GM03348 (cell line): Measurements from ENCODE around the gene STEAP2.

Experiments
- DNase-seq: peaks from one replicate; pipeline ENCODE4 v3.0.0; 2012; ENCODE audit warnings: low spot score

Gene STEAP2

GRCh38 chr7:90272242-90272641, 60.7 kb downstream of the STEAP2 start:
- DNase-seq = no peak

GRCh38 chr7:90274161-90274560, 62.6 kb downstream of the STEAP2 start:
- DNase-seq = no peak

GRCh38 chr7:90276033-90276728, 64.6 kb downstream of the STEAP2 start:
- DNase-seq = no peak
